OCI-LY1 (cell line): ENCODE data around the gene FKBP14.

Experiments used
- CTCF ChIP-seq: fragments of 200-600 bp; sonication (generic), shearing (Covaris generic); IDR thresholded peaks from 2 replicates; pipeline ENCODE4 v1.5.1; 2017; ENCODE audit warnings: mild to moderate bottlenecking, antibody characterized with exemption, low read length, moderate library complexity, mixed read lengths
- EZH2 ChIP-seq: fragments of 200-600 bp; sonication (generic), shearing (Covaris generic); IDR thresholded peaks from 2 replicates; pipeline ENCODE4 v1.8.0; 2017; ENCODE audit warnings: borderline replicate concordance, mixed run types, mild to moderate bottlenecking, antibody characterized with exemption, low read length, moderate library complexity, mixed read lengths

DNA sequence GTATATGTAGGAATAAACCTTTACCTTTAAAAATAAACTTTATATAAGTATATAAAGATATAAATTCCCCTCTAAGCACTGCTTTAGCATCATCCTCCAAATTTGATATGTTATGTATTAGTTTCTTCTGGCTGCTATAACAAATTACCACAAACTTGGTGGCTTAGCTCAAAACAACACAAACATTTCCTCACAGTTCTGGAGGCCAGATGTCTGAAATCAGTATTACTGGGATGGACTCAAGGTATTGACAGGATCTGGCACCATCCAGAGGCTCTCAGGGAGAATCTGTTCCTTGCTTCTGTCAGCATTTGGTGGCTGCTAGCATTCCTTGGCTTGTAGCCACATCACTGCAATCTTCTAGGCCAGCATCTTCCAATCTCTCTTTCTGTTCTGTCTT is 30.2 kb downstream of the FKBP14 start:
- TF ChIP-seq CTCF: no peak
- no peak for TF ChIP-seq EZH2
